T-helper 17 cell (primary cell): ENCODE measurements around the gene HCFC1. TPM values are rescaled to one million over a fixed set of nuclear protein-coding genes. Genes with fewer than 3 reads are reported as not detected.

ENCODE experiments used
- ATAC-seq: fragments of 150-1000 bp; cut with Tn5 transposase; 2 replicates; pipeline ENCODE4 v1.10.0; 2021; ENCODE audit warnings: mild to moderate bottlenecking, moderate library complexity
- DNase-seq, 3 donors: peaks; one replicate each; pipeline versions ENCODE4 v3.0.0 to v3.0.0-alpha.2; 2020 to 2021
- H3K9me3 ChIP-seq: one replicate; pipeline ENCODE4 v1.7.0; 2013; ENCODE audit warnings: low read length, mild to moderate bottlenecking; ENCODE audit not compliant: control insufficient read depth, poor library complexity, severe bottlenecking
- H3K27ac Mint-ChIP-seq: one replicate; pipeline ENCODE4 v1.8.0; 2022; ENCODE audit warnings: mild to moderate bottlenecking, moderate library complexity, mixed read lengths
- H3K27me3 Mint-ChIP-seq: one replicate; pipeline ENCODE4 v1.8.0; 2022; ENCODE audit warnings: mixed read lengths
- H3K36me3 Mint-ChIP-seq: one replicate; pipeline ENCODE4 v1.8.0; 2022; ENCODE audit warnings: low read depth, mixed read lengths
- H3K4me1 Mint-ChIP-seq: one replicate; pipeline ENCODE4 v1.8.0; 2022; ENCODE audit warnings: mild to moderate bottlenecking, mixed read lengths
- H3K4me3 Mint-ChIP-seq: one replicate; pipeline ENCODE4 v1.8.0; 2022; ENCODE audit warnings: mild to moderate bottlenecking, moderate library complexity, mixed read lengths
- total RNA-seq, 4 donors: library from RNA in 2 of 4; stranded (reverse) in 2 of 4; gene quantifications; one replicate each; pipeline ENCODE4 v1.2.3 and lab custom pipeline; 2022 to 2026

HCFC1 gene
- total RNA-seq, 2 donors from 2014 or later: 65.7 to 65.8 TPM

DNA sequence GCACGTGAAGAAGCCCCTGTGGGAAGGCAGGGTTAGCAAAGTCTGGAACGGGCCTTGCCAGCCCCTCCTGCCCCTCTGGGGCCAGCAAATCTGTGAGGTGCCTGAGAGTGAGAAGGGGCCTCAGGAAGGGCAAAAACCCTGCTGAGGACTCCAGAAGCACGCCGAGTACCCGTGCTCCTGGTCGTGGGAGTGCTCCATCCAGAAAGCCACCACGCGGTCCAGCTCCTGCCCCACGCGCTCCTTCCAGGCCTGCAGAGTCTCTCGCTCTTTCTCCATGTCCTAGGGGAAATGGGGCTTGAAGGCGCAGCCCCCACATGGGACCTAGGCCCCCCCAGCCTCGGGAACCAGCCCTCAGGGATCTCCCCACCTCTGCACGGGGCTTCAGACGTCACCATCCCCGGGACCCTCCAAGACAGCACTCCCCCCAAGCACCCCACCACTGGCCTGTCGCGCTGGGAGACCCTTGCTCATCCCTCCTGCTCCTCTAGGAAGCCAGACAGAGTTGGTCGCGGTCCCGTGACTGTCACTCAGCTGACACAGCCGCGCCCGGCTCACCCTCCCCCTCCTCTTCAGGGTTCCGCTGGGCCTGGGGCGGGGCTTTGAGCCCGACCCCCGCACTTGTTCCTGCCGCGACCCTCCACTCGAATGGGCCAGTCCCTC lies 27.3 kb downstream of the HCFC1 start, which contains the start of gene RENBP:
Gene RENBP, minus strand, starts transcription at position 504 of the 660 bp plus-strand sequence. Its CDS starts 33 bp downstream, at position 471.
- H3K4me3 Mint-ChIP-seq: peak within 1 kb of the TSS; percentile 87
- DNase-seq (peak in 1 of 3 donors; percentile 25), ATAC-seq (peak; percentile 53)
- H3K27ac Mint-ChIP-seq: peak within 1 kb of the TSS; percentile 56
- H3K4me1 Mint-ChIP-seq: peaks cover 8% of the 10 kb centered on the region
- H3K36me3 Mint-ChIP-seq: no peaks in the 10 kb centered on the region
- H3K27me3 Mint-ChIP-seq: no peaks in the 10 kb centered on the region
- no peaks in the 10 kb centered on the region for H3K9me3 ChIP-seq

DNA sequence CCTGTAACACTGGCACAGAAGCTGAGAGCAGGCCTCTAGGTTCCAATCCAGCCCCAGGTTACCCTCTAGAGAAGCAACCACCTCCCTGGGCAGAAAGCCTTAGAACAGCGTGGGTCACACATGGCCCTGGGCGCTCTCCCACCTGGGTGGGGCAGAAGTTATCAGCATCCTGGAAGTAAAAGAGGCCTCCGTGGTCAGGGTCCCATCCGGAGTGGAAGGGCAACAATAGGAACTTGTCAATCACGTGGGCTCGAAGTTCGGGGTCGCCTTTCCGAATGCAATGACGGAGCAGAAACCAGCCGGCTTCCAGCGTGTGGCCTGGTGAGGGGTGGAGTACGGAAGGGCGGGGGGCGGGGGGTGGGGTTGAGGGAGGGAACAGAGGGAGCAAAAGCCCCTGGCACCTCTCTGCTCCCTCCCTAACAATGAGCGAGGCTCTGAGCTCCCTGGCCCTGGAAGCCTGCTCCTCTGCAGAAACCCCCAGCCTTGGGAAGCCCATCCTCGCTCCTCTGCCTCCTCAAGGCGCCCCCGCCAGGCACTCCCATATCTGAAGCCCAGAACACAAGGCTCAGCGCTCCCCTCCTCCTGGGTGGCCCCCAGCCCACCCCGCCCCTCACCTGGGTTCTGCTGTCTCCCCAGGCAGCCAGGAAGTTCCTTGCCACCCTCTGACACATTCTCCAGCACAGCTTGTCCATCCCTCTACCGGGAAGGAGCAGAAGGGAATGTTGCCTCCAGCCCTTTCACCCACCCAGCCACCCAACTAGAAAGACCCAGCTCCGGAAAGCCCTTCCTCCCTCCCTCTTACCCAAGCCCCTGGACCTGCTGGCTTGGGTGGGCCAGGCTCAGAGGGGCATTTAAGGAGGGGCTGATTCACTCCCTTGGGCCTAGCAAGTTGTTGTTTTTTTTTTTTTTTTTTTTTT lies 30.0 kb downstream of the HCFC1 start:
- no peak overlapping the region for H3K4me3 Mint-ChIP-seq
- H3K27ac Mint-ChIP-seq: no peak overlapping the region

GRCh38 chrX:153939573-153939972 lies 32.0 kb downstream of the HCFC1 start:
- no peak for DNase-seq
- no peaks in the 10 kb centered on the region for H3K27me3 Mint-ChIP-seq
- H3K4me1 Mint-ChIP-seq: peaks cover 7% of the 10 kb centered on the region

More for the DNA sequence above, 30.0 kb downstream of the HCFC1 start:
- no peaks in the 10 kb centered on the region for H3K9me3 ChIP-seq
- DNase-seq (no peak), ATAC-seq (no peak)
- peaks cover 6% of the 10 kb centered on the region for H3K4me1 Mint-ChIP-seq
- no peaks in the 10 kb centered on the region for H3K36me3 Mint-ChIP-seq
- no peaks in the 10 kb centered on the region for H3K27me3 Mint-ChIP-seq

DNA sequence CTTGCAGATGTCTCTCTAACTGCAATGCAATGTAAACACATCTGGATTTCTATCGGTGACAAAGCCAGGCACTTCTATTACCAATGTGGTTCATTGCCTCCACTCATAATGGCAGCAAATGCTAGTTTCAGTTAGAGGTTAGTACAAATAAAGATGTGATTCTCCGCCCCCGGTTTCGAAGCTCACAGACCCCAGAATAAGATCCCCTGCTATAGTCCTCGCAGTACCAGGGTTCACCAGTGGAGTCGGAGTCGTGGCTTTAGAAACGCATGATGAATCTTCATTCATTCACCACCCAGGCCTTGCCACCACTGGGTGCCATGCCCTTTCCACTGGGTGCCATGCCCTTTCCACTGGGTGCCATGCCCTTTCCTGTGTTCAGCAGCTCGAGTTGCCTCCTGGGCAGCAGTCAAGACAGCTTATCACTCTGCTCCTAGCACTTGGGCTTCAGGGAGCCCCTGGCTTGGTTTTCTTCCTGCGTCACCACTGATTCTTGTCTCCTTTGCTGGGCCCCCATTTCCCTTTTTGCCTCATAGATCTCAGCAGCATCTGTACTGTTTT lies 33.3 kb downstream of the HCFC1 start:
- no peak overlapping the region for H3K4me3 Mint-ChIP-seq
- no peaks in the 10 kb centered on the region for H3K36me3 Mint-ChIP-seq
- DNase-seq (no peak), ATAC-seq (no peak)
- no peaks in the 10 kb centered on the region for H3K27me3 Mint-ChIP-seq
- H3K9me3 ChIP-seq: no peaks in the 10 kb centered on the region
- peaks cover 2% of the 10 kb centered on the region for H3K4me1 Mint-ChIP-seq
- no peak overlapping the region for H3K27ac Mint-ChIP-seq

More at GRCh38 chrX:153939573-153939972, 32.0 kb downstream of the HCFC1 start:
- no peak overlapping the region for H3K4me3 Mint-ChIP-seq
- no peaks in the 10 kb centered on the region for H3K36me3 Mint-ChIP-seq
- H3K9me3 ChIP-seq: no peaks in the 10 kb centered on the region
- H3K27ac Mint-ChIP-seq: no peak overlapping the region
- ATAC-seq: no peak

DNA sequence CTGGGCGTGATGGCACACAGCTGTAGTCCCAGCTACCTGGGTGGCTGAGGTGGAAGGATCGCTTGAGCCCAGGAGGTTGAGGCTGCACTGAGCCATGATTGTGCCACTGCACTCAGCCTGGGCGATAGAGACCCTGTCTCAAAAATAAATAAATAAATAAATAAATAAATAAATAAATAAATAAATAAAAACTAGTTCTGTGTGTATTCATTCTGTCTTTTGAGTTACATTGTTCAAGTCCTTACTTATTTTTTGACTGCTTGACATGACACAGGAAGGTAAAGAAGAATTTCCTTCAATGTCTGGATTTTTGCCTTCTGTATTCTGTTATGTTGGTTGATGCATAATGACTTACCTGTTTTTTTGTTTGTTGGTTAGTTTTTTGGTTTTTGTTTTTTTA lies 34.6 kb downstream of the HCFC1 start:
- ATAC-seq: no peak
- no peaks in the 10 kb centered on the region for H3K36me3 Mint-ChIP-seq
- no peaks in the 10 kb centered on the region for H3K9me3 ChIP-seq
- H3K4me3 Mint-ChIP-seq: no peak overlapping the region
- no peak overlapping the region for H3K27ac Mint-ChIP-seq
- H3K27me3 Mint-ChIP-seq: no peaks in the 10 kb centered on the region
- no peak for DNase-seq
- H3K4me1 Mint-ChIP-seq: peaks cover 2% of the 10 kb centered on the region

DNA sequence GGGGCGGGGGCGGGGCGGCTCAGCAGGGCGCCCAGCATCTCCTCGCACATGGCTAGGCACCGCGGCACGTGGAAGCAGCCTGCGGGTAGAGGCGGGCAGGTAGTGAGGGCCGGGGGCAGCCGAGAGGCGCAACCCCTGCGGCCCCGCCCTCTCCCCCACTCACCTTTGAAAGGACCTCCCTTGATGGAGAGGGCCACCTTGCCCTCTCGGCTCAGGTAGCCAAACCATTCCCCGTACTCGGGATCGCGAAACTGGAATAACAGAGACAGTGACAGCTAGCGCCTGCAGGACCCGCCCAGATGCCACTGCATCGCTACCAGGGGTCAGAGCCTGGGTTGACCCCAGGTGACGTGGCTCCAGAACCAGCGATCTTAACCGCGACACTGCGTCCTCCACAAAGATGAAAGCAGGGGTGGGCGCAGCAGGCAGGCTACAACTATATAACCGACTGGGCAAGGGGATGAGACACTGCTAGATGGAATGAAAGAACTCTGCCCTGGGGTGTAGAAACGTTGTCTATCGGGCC lies 36.2 kb downstream of the HCFC1 start:
- H3K4me3 Mint-ChIP-seq: peak overlapping the region; percentile 72
- no peak for DNase-seq
- peaks cover 7% of the 10 kb centered on the region for H3K4me1 Mint-ChIP-seq
- H3K9me3 ChIP-seq: no peaks in the 10 kb centered on the region
- H3K36me3 Mint-ChIP-seq: no peaks in the 10 kb centered on the region
- ATAC-seq: no peak
- no peak overlapping the region for H3K27ac Mint-ChIP-seq
- H3K27me3 Mint-ChIP-seq: no peaks in the 10 kb centered on the region

GRCh38 chrX:153934762-153935325 lies 36.8 kb downstream of the HCFC1 start, which contains the start of gene NAA10:
NAA10 (minus strand) TSS chrX:153935037; CDS start chrX:153934904, 133 bp downstream.
- peak in 2 of 3 donors; percentile 53 to 58 for DNase-seq
- peak within 1 kb of the TSS; percentile 60 for H3K27ac Mint-ChIP-seq
- H3K4me1 Mint-ChIP-seq: peaks cover 7% of the 10 kb centered on the region
- ATAC-seq: peak; percentile 74
- H3K9me3 ChIP-seq: no peaks in the 10 kb centered on the region
- no peaks in the 10 kb centered on the region for H3K36me3 Mint-ChIP-seq
- no peaks in the 10 kb centered on the region for H3K27me3 Mint-ChIP-seq
- H3K4me3 Mint-ChIP-seq: peak within 1 kb of the TSS; percentile 90

DNA sequence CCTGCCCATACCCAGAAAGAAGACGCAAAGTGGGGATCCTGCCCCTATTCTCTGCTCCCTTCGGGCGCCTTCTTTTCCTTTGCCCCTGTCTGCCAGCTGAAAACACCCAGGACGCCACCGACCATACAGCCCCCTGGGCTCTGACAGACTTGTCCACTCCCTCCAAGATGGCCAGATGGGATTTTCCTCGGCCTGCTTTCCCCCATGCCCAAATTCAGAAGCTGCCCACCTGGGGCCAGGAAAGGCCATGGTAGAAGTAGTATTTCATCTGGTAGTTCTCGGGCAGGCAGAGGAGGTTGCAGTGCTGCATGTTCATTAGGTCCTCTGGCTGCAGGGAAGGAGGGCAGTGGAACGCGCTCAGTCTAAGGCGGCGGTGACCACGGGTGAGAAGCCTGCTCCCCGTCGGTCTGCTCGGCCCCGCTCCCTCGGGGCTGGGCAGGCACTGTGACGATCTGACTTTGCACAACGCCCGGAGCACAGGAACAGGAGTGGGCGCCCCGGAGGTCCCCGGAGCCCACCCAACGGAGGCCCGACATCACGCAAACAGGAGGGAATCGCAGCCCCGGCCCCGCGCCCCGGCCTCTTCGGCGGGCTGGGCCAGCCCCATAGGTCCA lies 37.4 kb downstream of the HCFC1 start:
- ATAC-seq (peak; percentile 49), DNase-seq (no peak)
- no peaks in the 10 kb centered on the region for H3K9me3 ChIP-seq
- Mint-ChIP-seq H3K27ac (peak overlapping the region; percentile 60), H3K4me3 (peak overlapping the region; percentile 90), H3K27me3 (no peaks in the 10 kb centered on the region), H3K36me3 (no peaks in the 10 kb centered on the region), H3K4me1 (peaks cover 7% of the 10 kb centered on the region)

DNA sequence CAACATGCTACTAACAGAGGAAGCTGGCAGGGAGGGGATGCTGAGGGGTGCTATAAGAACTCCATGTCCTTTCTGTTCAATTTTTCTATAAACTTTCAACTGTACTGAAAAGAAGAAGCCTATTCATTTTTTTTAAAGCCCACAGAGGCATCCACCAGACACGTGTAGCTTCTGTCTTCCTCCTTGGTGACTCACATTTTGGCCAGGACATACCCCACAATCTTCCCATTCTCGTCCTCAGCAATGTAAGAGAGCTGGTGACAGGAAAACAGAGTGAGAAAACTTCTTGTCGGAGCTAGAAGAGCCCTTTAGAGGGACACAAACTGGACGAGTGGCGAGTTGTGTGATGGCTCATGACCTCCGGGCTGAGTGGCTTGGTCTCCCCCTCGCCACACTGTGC lies 37.9 kb downstream of the HCFC1 start:
- H3K27me3 Mint-ChIP-seq: no peaks in the 10 kb centered on the region
- peaks cover 7% of the 10 kb centered on the region for H3K4me1 Mint-ChIP-seq
- DNase-seq: no peak
- ATAC-seq: no peak
- no peaks in the 10 kb centered on the region for H3K36me3 Mint-ChIP-seq
- H3K9me3 ChIP-seq: no peaks in the 10 kb centered on the region
- peak overlapping the region; percentile 60 for H3K27ac Mint-ChIP-seq
- peak overlapping the region; percentile 90 for H3K4me3 Mint-ChIP-seq

GRCh38 chrX:153932220-153932915 lies 39.2 kb downstream of the HCFC1 start:
- Mint-ChIP-seq H3K36me3 (no peaks in the 10 kb centered on the region), H3K4me1 (peaks cover 10% of the 10 kb centered on the region), H3K27ac (no peak overlapping the region), H3K4me3 (no peak overlapping the region), H3K27me3 (no peaks in the 10 kb centered on the region)
- DNase-seq (no peak), ATAC-seq (no peak)
- no peaks in the 10 kb centered on the region for H3K9me3 ChIP-seq

GRCh38 chrX:153931748-153932147 lies 39.9 kb downstream of the HCFC1 start:
- H3K4me3 Mint-ChIP-seq: no peak overlapping the region
- H3K36me3 Mint-ChIP-seq: no peaks in the 10 kb centered on the region
- peaks cover 12% of the 10 kb centered on the region for H3K4me1 Mint-ChIP-seq
- peak overlapping the region; percentile 74 for H3K27ac Mint-ChIP-seq
- H3K27me3 Mint-ChIP-seq: no peaks in the 10 kb centered on the region
- DNase-seq (no peak), ATAC-seq (no peak)
- no peaks in the 10 kb centered on the region for H3K9me3 ChIP-seq

GRCh38 chrX:153931151-153931550 lies 40.5 kb downstream of the HCFC1 start:
- ATAC-seq (no peak), DNase-seq (no peak)
- Mint-ChIP-seq H3K36me3 (no peaks in the 10 kb centered on the region), H3K4me1 (peaks cover 10% of the 10 kb centered on the region), H3K4me3 (no peak overlapping the region), H3K27me3 (no peaks in the 10 kb centered on the region), H3K27ac (peak overlapping the region; percentile 74)
- no peaks in the 10 kb centered on the region for H3K9me3 ChIP-seq
